Medulla oblongata (tissue), 1 donor: Measurements from ENCODE around the gene MYO1E.
A peak's percentile ranks its signal among the peaks of the same experiment; 100 is the strongest.
"Not testable (repeated sequence)": the region's sequence is repeated elsewhere in the genome, so short reads cannot be mapped to it uniquely, and the experiment has no call there.

Experiments
- DNase-seq: peaks from one replicate; pipeline ENCODE4 v3.0.0-alpha.2; 2015; ENCODE audit errors: extremely low spot score

MYO1E gene

GRCh38 chr15:59133929-59134427, 238.7 kb downstream of the MYO1E start:
- DNase-seq: no peak

GRCh38 chr15:59131969-59132562, 240.6 kb downstream of the MYO1E start:
- DNase-seq: no peak

- no peak for DNase-seq
These were observed 241.2 kb downstream of the MYO1E start for GRCh38 chr15:59131456-59131855.

- not testable (repeated sequence) for DNase-seq
These were observed 245.4 kb downstream of the MYO1E start for GRCh38 chr15:59127255-59127654.

GRCh38 chr15:59125683-59126082, 247.0 kb downstream of the MYO1E start:
- DNase-seq: not testable (repeated sequence)

GRCh38 chr15:59124261-59124660, 248.4 kb downstream of the MYO1E start:
- no peak for DNase-seq

- DNase-seq: no peak
These were observed 251.7 kb downstream of the MYO1E start for GRCh38 chr15:59120937-59121336.

- DNase-seq: no peak
These were observed 253.0 kb downstream of the MYO1E start for GRCh38 chr15:59119625-59120024.

GRCh38 chr15:59116771-59117170, 255.9 kb downstream of the MYO1E start:
- DNase-seq: no peak

- peak; percentile 26 for DNase-seq
These were observed 256.5 kb downstream of the MYO1E start for GRCh38 chr15:59116141-59116540.

- no peak for DNase-seq
These were observed 257.6 kb downstream of the MYO1E start for GRCh38 chr15:59115047-59115446.

- DNase-seq: no peak
These were observed 261.4 kb downstream of the MYO1E start for GRCh38 chr15:59111251-59111650.

- DNase-seq: no peak
These were observed 266.8 kb downstream of the MYO1E start for GRCh38 chr15:59105854-59106253.

GRCh38 chr15:59104912-59105732, 267.5 kb downstream of the MYO1E start, which contains the start of gene CCNB2:
TSS of gene CCNB2 (plus strand) at chr15:59105146. CDS start at chr15:59105269, 123 bp downstream.
- DNase-seq: peak; percentile 96

GRCh38 chr15:59104602-59104911, 268.1 kb downstream of the MYO1E start:
- no peak for DNase-seq

- no peak for DNase-seq
These were observed 273.4 kb downstream of the MYO1E start for GRCh38 chr15:59099162-59099685.

GRCh38 chr15:59096429-59096828, 276.2 kb downstream of the MYO1E start:
- no peak for DNase-seq

- DNase-seq: no peak
These were observed 278.6 kb downstream of the MYO1E start for GRCh38 chr15:59094077-59094476.

GRCh38 chr15:59087731-59088130, 284.9 kb downstream of the MYO1E start:
- no peak for DNase-seq
